Aorta (tissue), 5 donors: ENCODE measurements around the gene ZBED1. TPM values are rescaled to one million over a fixed set of nuclear protein-coding genes. Genes with fewer than 3 reads are reported as not detected.
"Not testable (repeated sequence)": the region's sequence is repeated elsewhere in the genome, so short reads cannot be mapped to it uniquely, and the experiment has no call there.

Experiments
- ATAC-seq: fragments of 200-7000 bp; cut with Tn5 transposase; one replicate; pipeline ENCODE4 v1.9.1; 2022; ENCODE audit warnings: moderate library complexity; ENCODE audit not compliant: low FRiP score
- DNase-seq, 2 donors: peaks; one replicate each; pipeline ENCODE4 v3.0.0-alpha.2; 2020
- H3K27ac ChIP-seq, 2 donors: one replicate each; pipeline ENCODE4 v1.5.1; 2013; ENCODE audit warnings: low read length in 2 of 2, mild to moderate bottlenecking in 2 of 2, moderate library complexity in 2 of 2, control low read depth in 1 of 2, inconsistent platforms in 1 of 2, low read depth in 1 of 2
- H3K27me3 ChIP-seq, 2 donors: one replicate each; pipeline ENCODE4 v1.6.1; 2013; ENCODE audit warnings: control low read depth in 1 of 2, low read length in 1 of 2, mild to moderate bottlenecking in 1 of 2, moderate library complexity in 1 of 2; ENCODE audit not compliant: insufficient read depth in 2 of 2, control insufficient read depth in 1 of 2
- H3K36me3 ChIP-seq, 2 donors: one replicate each; pipeline ENCODE4 v1.6.1; 2013; ENCODE audit warnings: control low read depth in 1 of 2, low read length in 1 of 2, mild to moderate bottlenecking in 1 of 2; ENCODE audit not compliant: insufficient read depth in 2 of 2, control insufficient read depth in 1 of 2
- H3K4me1 ChIP-seq, 2 donors: one replicate each; pipeline ENCODE4 v1.6.1; 2013; ENCODE audit warnings: low read length in 2 of 2, control low read depth in 1 of 2, mild to moderate bottlenecking in 1 of 2, moderate library complexity in 1 of 2; ENCODE audit not compliant: insufficient read depth in 2 of 2, control insufficient read depth in 1 of 2
- H3K4me3 ChIP-seq, 2 donors: one replicate each; pipeline ENCODE4 v1.5.1; 2013; ENCODE audit warnings: low read length in 2 of 2, control low read depth in 1 of 2, mild to moderate bottlenecking in 1 of 2
- H3K9me3 ChIP-seq: one replicate; pipeline ENCODE4 v1.6.1; 2013; ENCODE audit warnings: mild to moderate bottlenecking, low read length; ENCODE audit not compliant: control insufficient read depth
- WGBS, 2 donors: extraction: QIAGEN DNeasy Blood & Tissue Kit; methylation state at CpG; one replicate each; pipeline ENCODE4 v1.1.7; 2013; 5-methylcytosine and 5-hydroxymethylcytosine counted together
- intact Hi-C, 2 donors: fragments of 100-400 bp; cut with DNase I; formaldehyde crosslinking; loops; one replicate each; pipeline versions ENCODE4 v1.14.2 to v1.15.0; 2022
- polyA plus RNA-seq, 2 donors: library from polyadenylated mRNA; stranded (reverse); fragments of 200-250 nt; gene quantifications; one replicate each; pipeline ENCODE4 v1.2.3, GENCODE V29; 2013
- total RNA-seq, 2 donors: library from RNA; stranded (reverse); fragmentation: NEBNext Ultra II Directional; extraction: Animal tissue kit (Norgen Biotek cat#: 25700); gene quantifications; one replicate each; pipeline ENCODE4 v1.2.1, GENCODE V29; 2021
- donor health status: healthy with polysubstance abuse.
- donor health status: Bipolar disorder and iron deficiency.
- donor health status: DM: no; HTN: no; CAD: no.
- donor health status: DM: no; HTN: no; CAD: no.
- donor health status: DM: yes; HTN: yes; CAD: no.

Gene ZBED1
- total and polyA plus RNA-seq, 4 donors = 15.2 to 33.5 (median 23.4) TPM

GRCh38 chrX:2523911-2524310 is 23.1 kb upstream of the ZBED1 start:
- no peak for DNase-seq
- Histone ChIP-seq H3K27ac (no peak overlapping the region), H3K9me3 (peaks cover 2% of the 10 kb centered on the region), H3K36me3 (no peaks in the 10 kb centered on the region), H3K4me1 (no peaks in the 10 kb centered on the region), H3K4me3 (no peak overlapping the region), H3K27me3 (peaks cover 0 to 1% of the 10 kb centered on the region in 2 donors)
- intact Hi-C loops = no loop called here
- 54 to 65% methylated on average over 6 of the region's 6 CpGs for WGBS, 2 donors
- ATAC-seq = no peak

GRCh38 chrX:2521927-2522386 is 21.2 kb upstream of the ZBED1 start:
- Histone ChIP-seq H3K36me3 (no peaks in the 10 kb centered on the region), H3K27ac (no peak overlapping the region), H3K4me1 (no peaks in the 10 kb centered on the region), H3K9me3 (peaks cover 2% of the 10 kb centered on the region), H3K27me3 (peaks cover 0 to 1% of the 10 kb centered on the region in 2 donors), H3K4me3 (no peak overlapping the region)
- DNase-seq (no peak), ATAC-seq (no peak)
- 75 to 82% methylated on average over 6 of the region's 6 CpGs for WGBS, 2 donors
- intact Hi-C loops = no loop called here

- ATAC-seq = no peak
- no peaks in the 10 kb centered on the region for H3K27me3 ChIP-seq
- H3K4me3 ChIP-seq = no peak overlapping the region
- intact Hi-C loops = no loop called here
- H3K27ac ChIP-seq = no peak overlapping the region
- H3K4me1 ChIP-seq = no peaks in the 10 kb centered on the region
- H3K36me3 ChIP-seq = no peaks in the 10 kb centered on the region
- H3K9me3 ChIP-seq = peaks cover 2% of the 10 kb centered on the region
- WGBS, 2 donors = 42 to 45% methylated on average over 15 of the region's 15 CpGs
- peak in 1 of 2 donors; percentile 75 for DNase-seq
Observed at GRCh38 chrX:2521092-2521926, 20.5 kb upstream of the ZBED1 start.

- 98% methylated on average over 8 of the region's 8 CpGs for WGBS, 2 donors
- no peaks in the 10 kb centered on the region for H3K4me1 ChIP-seq
Observed at GRCh38 chrX:2520539-2520938, 19.8 kb upstream of the ZBED1 start.

GRCh38 chrX:2519638-2520037 is 18.9 kb upstream of the ZBED1 start:
- H3K36me3 ChIP-seq, H3K9me3 ChIP-seq, H3K4me3 ChIP-seq, ATAC-seq, H3K27ac ChIP-seq, intact Hi-C loops, H3K27me3 ChIP-seq, H3K4me1 ChIP-seq, DNase-seq: not testable (repeated sequence)
- 53 to 56% methylated on average over 3 of the region's 3 CpGs for WGBS, 2 donors

More at GRCh38 chrX:2520539-2520938, 19.8 kb upstream of the ZBED1 start:
- Histone ChIP-seq H3K27ac (no peak overlapping the region), H3K4me3 (no peak overlapping the region), H3K36me3 (no peaks in the 10 kb centered on the region), H3K27me3 (no peaks in the 10 kb centered on the region), H3K9me3 (peaks cover 2% of the 10 kb centered on the region)
- no peak for ATAC-seq
- DNase-seq = no peak
- intact Hi-C loops = no loop called here

- H3K27me3 ChIP-seq = no peaks in the 10 kb centered on the region
- no peak overlapping the region for H3K27ac ChIP-seq
- intact Hi-C loops = no loop called here
- peaks cover 2% of the 10 kb centered on the region for H3K9me3 ChIP-seq
- no peak overlapping the region for H3K4me3 ChIP-seq
- H3K36me3 ChIP-seq = no peaks in the 10 kb centered on the region
- ATAC-seq (no peak), DNase-seq (no peak)
- WGBS, 2 donors = 72 to 74% methylated on average over 6 of the region's 6 CpGs
- H3K4me1 ChIP-seq = no peaks in the 10 kb centered on the region
Observed at GRCh38 chrX:2517055-2517454, 16.3 kb upstream of the ZBED1 start.

- WGBS, 2 donors = 74 to 79% methylated on average over 5 of the region's 5 CpGs
- Histone ChIP-seq H3K36me3 (no peaks in the 10 kb centered on the region), H3K9me3 (peaks cover 2% of the 10 kb centered on the region), H3K27ac (no peak overlapping the region), H3K27me3 (no peaks in the 10 kb centered on the region), H3K4me1 (no peaks in the 10 kb centered on the region), H3K4me3 (no peak overlapping the region)
- intact Hi-C loops = no loop called here
- DNase-seq (no peak), ATAC-seq (no peak)
Observed at GRCh38 chrX:2516623-2517022, 15.8 kb upstream of the ZBED1 start.

- DNase-seq (no peak), ATAC-seq (no peak)
- Histone ChIP-seq H3K4me1 (no peaks in the 10 kb centered on the region), H3K9me3 (peaks cover 2% of the 10 kb centered on the region), H3K27me3 (no peaks in the 10 kb centered on the region), H3K36me3 (no peaks in the 10 kb centered on the region), H3K27ac (no peak overlapping the region), H3K4me3 (no peak overlapping the region)
- WGBS, 2 donors = 44% methylated on average over 5 of the region's 5 CpGs
- intact Hi-C loops = no loop called here
Observed at GRCh38 chrX:2514131-2514530, 13.4 kb upstream of the ZBED1 start.

- no peaks in the 10 kb centered on the region for H3K27me3 ChIP-seq
- H3K4me3 ChIP-seq = no peak overlapping the region
- intact Hi-C loops = no loop called here
- no peak for DNase-seq
- H3K27ac ChIP-seq = no peak overlapping the region
- H3K4me1 ChIP-seq = no peaks in the 10 kb centered on the region
- no peaks in the 10 kb centered on the region for H3K36me3 ChIP-seq
- H3K9me3 ChIP-seq = peaks cover 2% of the 10 kb centered on the region
- no peak for ATAC-seq
- 62 to 64% methylated on average over 6 of the region's 6 CpGs for WGBS, 2 donors
Observed at GRCh38 chrX:2513121-2513664, 12.4 kb upstream of the ZBED1 start.
